B cell (primary cell): Measurements from ENCODE around the gene PLEKHH3.

Experiments
- EZH2 ChIP-seq: IDR thresholded peaks from 2 replicates; pipeline ENCODE4 v1.6.1; 2012; ENCODE audit warnings: borderline replicate concordance, low read depth, mild to moderate bottlenecking, moderate library complexity, low read length; ENCODE audit not compliant: insufficient read depth, poor library complexity, severe bottlenecking
- TF ChIP-seq, protein P1 (sequence below): fragments of 200-600 bp; IDR thresholded peaks from one replicate; pipeline ENCODE4 v1.8.0; 2022; ENCODE audit warnings: antibody characterized with exemption, mild to moderate bottlenecking

DNA sequence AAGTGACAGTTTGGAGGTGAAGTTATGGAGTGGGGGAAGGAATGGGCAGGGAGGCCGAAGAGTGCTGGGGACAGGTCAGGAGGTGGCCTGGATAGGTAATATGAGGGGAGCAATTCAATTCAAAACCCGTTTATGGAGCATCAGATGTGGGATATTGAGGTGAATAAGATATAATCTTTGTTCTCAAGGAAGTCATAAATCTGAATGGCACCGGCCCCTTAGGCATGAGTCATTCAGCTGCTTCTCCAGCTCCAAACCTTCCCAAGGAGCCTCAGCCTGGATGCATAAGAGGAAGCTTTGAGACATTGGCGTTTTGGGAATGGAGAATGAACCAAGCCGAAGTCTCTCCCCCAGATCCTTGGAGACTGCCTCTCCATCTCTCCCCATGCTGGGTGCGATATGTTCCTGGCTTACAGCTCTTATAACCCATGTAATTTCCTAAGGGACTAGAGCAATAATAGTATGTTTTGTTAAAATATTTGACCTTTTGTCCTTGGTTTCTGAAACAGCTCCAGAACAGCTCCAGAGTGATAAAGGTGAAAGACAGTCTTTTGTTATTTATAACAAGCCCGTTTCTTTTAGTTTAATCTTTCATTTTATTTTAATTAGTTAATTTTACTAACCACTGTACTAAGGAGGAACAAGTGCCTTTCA, 16.0 kb downstream of the PLEKHH3 start:
- TF ChIP-seq, protein P1, sequence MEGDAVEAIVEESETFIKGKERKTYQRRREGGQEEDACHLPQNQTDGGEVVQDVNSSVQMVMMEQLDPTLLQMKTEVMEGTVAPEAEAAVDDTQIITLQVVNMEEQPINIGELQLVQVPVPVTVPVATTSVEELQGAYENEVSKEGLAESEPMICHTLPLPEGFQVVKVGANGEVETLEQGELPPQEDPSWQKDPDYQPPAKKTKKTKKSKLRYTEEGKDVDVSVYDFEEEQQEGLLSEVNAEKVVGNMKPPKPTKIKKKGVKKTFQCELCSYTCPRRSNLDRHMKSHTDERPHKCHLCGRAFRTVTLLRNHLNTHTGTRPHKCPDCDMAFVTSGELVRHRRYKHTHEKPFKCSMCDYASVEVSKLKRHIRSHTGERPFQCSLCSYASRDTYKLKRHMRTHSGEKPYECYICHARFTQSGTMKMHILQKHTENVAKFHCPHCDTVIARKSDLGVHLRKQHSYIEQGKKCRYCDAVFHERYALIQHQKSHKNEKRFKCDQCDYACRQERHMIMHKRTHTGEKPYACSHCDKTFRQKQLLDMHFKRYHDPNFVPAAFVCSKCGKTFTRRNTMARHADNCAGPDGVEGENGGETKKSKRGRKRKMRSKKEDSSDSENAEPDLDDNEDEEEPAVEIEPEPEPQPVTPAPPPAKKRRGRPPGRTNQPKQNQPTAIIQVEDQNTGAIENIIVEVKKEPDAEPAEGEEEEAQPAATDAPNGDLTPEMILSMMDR = no peak
- no peak for TF ChIP-seq EZH2
